DOHH2 (cell line): ENCODE results near the gene FKBP1C.

Source experiments
- H3F3A ChIP-seq: fragments of 200-600 bp; sonication (generic), shearing (Covaris generic); 2 replicates; pipeline ENCODE4 v1.6.0; 2016; ENCODE audit warnings: antibody characterized with exemption, mild to moderate bottlenecking; ENCODE audit not compliant: control insufficient read depth, insufficient read depth
- H3K27ac ChIP-seq: fragments of 200-600 bp; sonication (generic); 2 replicates; pipeline ENCODE4 v1.5.1; 2014; ENCODE audit warnings: low read depth, mild to moderate bottlenecking, low read length, moderate library complexity
- H3K27me3 ChIP-seq: fragments of 200-600 bp; sonication (generic); 2 replicates; pipeline ENCODE4 v1.6.1; 2014; ENCODE audit warnings: mild to moderate bottlenecking, low read length, mixed read lengths; ENCODE audit not compliant: control insufficient read depth
- H3K36me3 ChIP-seq: fragments of 200-600 bp; sonication (generic); 2 replicates; pipeline ENCODE4 v1.6.1; 2014; ENCODE audit warnings: mild to moderate bottlenecking, low read length, moderate library complexity, mixed read lengths; ENCODE audit not compliant: control insufficient read depth
- H3K4me1 ChIP-seq: fragments of 200-600 bp; sonication (generic); 2 replicates; pipeline ENCODE4 v1.6.1; 2014; ENCODE audit warnings: mild to moderate bottlenecking, low read length, mixed read lengths; ENCODE audit not compliant: control insufficient read depth
- H3K4me2 ChIP-seq: fragments of 200-600 bp; sonication (generic); 2 replicates; pipeline ENCODE4 v1.6.0; 2014; ENCODE audit warnings: mild to moderate bottlenecking, low read length, moderate library complexity
- H3K4me3 ChIP-seq: fragments of 200-600 bp; sonication (generic); 2 replicates; pipeline ENCODE4 v1.5.1; 2014; ENCODE audit warnings: mild to moderate bottlenecking, low read length, mixed read lengths
- H3K79me2 ChIP-seq: fragments of 200-600 bp; sonication (generic); 2 replicates; pipeline ENCODE4 v1.6.1; 2014; ENCODE audit warnings: mild to moderate bottlenecking, low read length, mixed read lengths; ENCODE audit not compliant: control insufficient read depth
- H3K9me2 ChIP-seq: fragments of 200-600 bp; sonication (generic); replicated peaks from 2 replicates; pipeline ENCODE4 v1.6.1; 2014; ENCODE audit warnings: mild to moderate bottlenecking, low read length, mixed read lengths; ENCODE audit not compliant: control insufficient read depth
- H3K9me3 ChIP-seq: fragments of 200-600 bp; sonication (generic); 2 replicates; pipeline ENCODE4 v1.6.1; 2014; ENCODE audit warnings: antibody characterized with exemption, low read length, mixed read lengths; ENCODE audit not compliant: control insufficient read depth, insufficient read depth
- H4K20me1 ChIP-seq: fragments of 200-600 bp; sonication (generic); 2 replicates; pipeline ENCODE4 v1.6.0; 2014; ENCODE audit warnings: low read depth, mild to moderate bottlenecking, antibody characterized with exemption, low read length, moderate library complexity; ENCODE audit not compliant: control insufficient read depth, insufficient read depth
- CTCF ChIP-seq: fragments of 200-600 bp; sonication (generic); IDR thresholded peaks from one replicate; pipeline ENCODE4 v1.5.1; 2014; ENCODE audit warnings: antibody characterized with exemption, mild to moderate bottlenecking, low read depth, low read length; ENCODE audit not compliant: poor library complexity, severe bottlenecking
- EZH2phosphoT487 ChIP-seq: fragments of 200-600 bp; sonication (generic); IDR thresholded peaks from 2 replicates; pipeline ENCODE4 v1.6.1; 2017; ENCODE audit warnings: borderline replicate concordance, mild to moderate bottlenecking, antibody characterized with exemption, low read length, moderate library complexity, mixed read lengths

FKBP1C gene

GRCh38 chr6:63180367-63180766 lies 30.9 kb upstream of the FKBP1C start:
- H3K9me3 ChIP-seq = no peaks in the 10 kb centered on the region
- H3K27me3 ChIP-seq = no peaks in the 10 kb centered on the region
- H3F3A ChIP-seq = no peaks in the 10 kb centered on the region

GRCh38 chr6:63186970-63187369 lies 24.3 kb upstream of the FKBP1C start:
- TF ChIP-seq EZH2phosphoT487 (no peak), CTCF (no peak)
- Histone ChIP-seq H3K79me2 (no peaks in the 10 kb centered on the region), H4K20me1 (no peaks in the 10 kb centered on the region), H3K36me3 (no peaks in the 10 kb centered on the region), H3K27me3 (no peaks in the 10 kb centered on the region), H3K4me2 (no peak overlapping the region), H3K9me2 (no peaks in the 10 kb centered on the region), H3K4me3 (no peak overlapping the region), H3K9me3 (no peaks in the 10 kb centered on the region), H3F3A (no peaks in the 10 kb centered on the region), H3K4me1 (no peaks in the 10 kb centered on the region), H3K27ac (no peak overlapping the region)

More at GRCh38 chr6:63180367-63180766, 30.9 kb upstream of the FKBP1C start:
- Histone ChIP-seq H3K4me3 (no peak overlapping the region), H3K36me3 (no peaks in the 10 kb centered on the region), H4K20me1 (no peaks in the 10 kb centered on the region), H3K79me2 (no peaks in the 10 kb centered on the region), H3K9me2 (no peaks in the 10 kb centered on the region), H3K4me2 (no peak overlapping the region), H3K27ac (no peak overlapping the region), H3K4me1 (no peaks in the 10 kb centered on the region)
- TF ChIP-seq EZH2phosphoT487 = no peak
- TF ChIP-seq CTCF = no peak

- H3K36me3 ChIP-seq = no peaks in the 10 kb centered on the region
- TF ChIP-seq CTCF (no peak), EZH2phosphoT487 (no peak)
- no peak overlapping the region for H3K4me2 ChIP-seq
- H3F3A ChIP-seq = no peaks in the 10 kb centered on the region
- no peaks in the 10 kb centered on the region for H3K27me3 ChIP-seq
- H3K9me2 ChIP-seq = no peaks in the 10 kb centered on the region
- H3K79me2 ChIP-seq = no peaks in the 10 kb centered on the region
- H3K4me1 ChIP-seq = no peaks in the 10 kb centered on the region
- no peaks in the 10 kb centered on the region for H3K9me3 ChIP-seq
- no peak overlapping the region for H3K27ac ChIP-seq
- no peak overlapping the region for H3K4me3 ChIP-seq
- H4K20me1 ChIP-seq = no peaks in the 10 kb centered on the region
These were observed 22.4 kb upstream of the FKBP1C start for GRCh38 chr6:63188828-63189227.

GRCh38 chr6:63193324-63193723 lies 17.9 kb upstream of the FKBP1C start:
- Histone ChIP-seq H3K4me3 (no peak overlapping the region), H4K20me1 (no peaks in the 10 kb centered on the region), H3K27ac (no peak overlapping the region), H3K4me1 (no peaks in the 10 kb centered on the region), H3K36me3 (no peaks in the 10 kb centered on the region), H3F3A (no peaks in the 10 kb centered on the region), H3K4me2 (no peak overlapping the region), H3K9me3 (no peaks in the 10 kb centered on the region), H3K27me3 (no peaks in the 10 kb centered on the region), H3K9me2 (no peaks in the 10 kb centered on the region), H3K79me2 (no peaks in the 10 kb centered on the region)
- TF ChIP-seq EZH2phosphoT487 (no peak), CTCF (no peak)
